Measurements from ENCODE around the gene KRT6A. TPM values are rescaled to one million over a fixed set of nuclear protein-coding genes. Genes with fewer than 3 reads are reported as not detected.

The KRT6A gene
- total and polyA plus RNA-seq, 4 experiments from 2014 or later = not detected

DNA sequence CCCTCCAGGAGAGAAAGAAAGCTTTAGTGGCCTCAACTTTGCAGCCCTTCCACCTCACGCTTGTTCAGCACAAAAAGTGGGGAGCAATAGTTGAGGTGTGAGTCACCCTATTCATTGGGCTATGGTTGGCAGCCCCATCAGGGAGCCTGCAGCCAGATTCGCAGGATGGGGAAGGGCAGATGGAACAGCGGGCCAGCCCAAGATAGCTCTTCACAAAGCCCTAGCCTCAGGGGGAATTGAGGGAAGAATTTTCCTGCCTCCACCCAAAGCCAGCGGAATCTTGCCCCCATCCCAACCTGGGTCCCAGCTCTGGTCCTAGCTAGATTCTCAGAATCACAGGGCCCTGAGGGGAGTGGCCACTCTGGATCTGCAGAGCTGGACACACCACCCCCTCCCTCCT lies 30.8 kb upstream of the KRT6A start:
- no peaks in the 10 kb centered on the region for H3K27me3 ChIP-seq (ENCODE audit: insufficient read depth, low read length)
- Mint-ChIP-seq H3K9me3 (no peaks in the 10 kb centered on the region), H3K27ac (no peak overlapping the region), H3K36me3 (no peaks in the 10 kb centered on the region), H3K4me3 (no peak overlapping the region), H3K27me3 (peaks cover 2 to 4% of the 10 kb centered on the region in 2 donors), H3K4me1 (no peaks in the 10 kb centered on the region)
- H3K27ac ChIP-seq (ENCODE audit: low read depth, low read length) = no peak overlapping the region
- H3K4me1 ChIP-seq (ENCODE audit: insufficient read depth, low read length) = no peaks in the 10 kb centered on the region
- ChIA-PET POLR2A (ENCODE audit: partially characterized antibody) (no interaction called here), CTCF (ENCODE audit: partially characterized antibody) (no interaction called here)
- no peak for DNase-seq
- H3K9me3 ChIP-seq (ENCODE audit: control insufficient read depth in 1 of 2, low read length in 2 of 2) = no peaks in the 10 kb centered on the region
- no peaks in the 10 kb centered on the region for H3K36me3 ChIP-seq (ENCODE audit: insufficient read depth, low read length)
- intact Hi-C loops (cut with micrococcal nuclease) = no loop called here
- no peak overlapping the region for H3K4me3 ChIP-seq (ENCODE audit: low read length in 2 of 2)

DNA sequence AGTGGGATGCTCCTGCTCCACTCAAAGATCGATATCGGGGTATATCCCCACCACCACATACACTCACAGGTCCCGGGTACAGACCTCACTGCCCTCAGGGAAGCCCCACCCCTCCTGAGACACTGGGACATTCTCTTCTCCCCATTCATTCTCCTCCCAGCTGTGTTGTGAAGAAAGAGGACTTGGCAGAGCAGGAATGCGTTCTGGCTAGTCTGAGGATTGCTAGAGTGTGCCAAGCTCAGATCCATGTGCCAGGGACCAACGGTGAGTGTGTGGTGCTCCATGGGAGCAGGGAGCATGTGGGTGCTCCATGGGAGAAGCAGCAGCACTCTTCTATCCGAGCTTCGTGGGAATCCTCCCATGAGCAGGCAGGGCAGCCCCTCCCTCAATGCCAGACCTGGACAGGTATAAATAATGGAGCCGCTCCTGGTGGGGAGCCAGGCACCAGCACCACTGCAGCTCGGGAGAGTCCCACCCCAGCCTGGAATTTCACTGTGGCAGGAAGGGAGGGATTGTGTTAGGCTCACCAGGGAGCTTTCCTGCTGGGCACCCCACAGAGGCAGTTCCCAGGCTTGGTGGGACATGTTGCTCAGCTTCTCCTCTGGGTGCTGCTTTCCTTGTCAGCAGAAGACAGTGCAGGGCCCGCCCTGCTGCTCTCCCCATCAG lies 29.4 kb upstream of the KRT6A start:
- no peak for DNase-seq
- Mint-ChIP-seq H3K4me1 (no peaks in the 10 kb centered on the region), H3K9me3 (no peaks in the 10 kb centered on the region), H3K36me3 (no peaks in the 10 kb centered on the region), H3K27me3 (peaks cover 2 to 4% of the 10 kb centered on the region in 2 donors), H3K4me3 (no peak overlapping the region), H3K27ac (no peak overlapping the region)
- Histone ChIP-seq H3K27ac (ENCODE audit: low read depth, low read length) (no peak overlapping the region), H3K36me3 (ENCODE audit: insufficient read depth, low read length) (no peaks in the 10 kb centered on the region), H3K9me3 (ENCODE audit: control insufficient read depth in 1 of 2, low read length in 2 of 2) (no peaks in the 10 kb centered on the region), H3K4me3 (ENCODE audit: low read length in 2 of 2) (no peak overlapping the region), H3K27me3 (ENCODE audit: insufficient read depth, low read length) (no peaks in the 10 kb centered on the region), H3K4me1 (ENCODE audit: insufficient read depth, low read length) (no peaks in the 10 kb centered on the region)
- POLR2A ChIA-PET (ENCODE audit: partially characterized antibody) = no interaction called here
- intact Hi-C loops (cut with micrococcal nuclease) = no loop called here
- CTCF ChIA-PET (ENCODE audit: partially characterized antibody) = no interaction called here

DNA sequence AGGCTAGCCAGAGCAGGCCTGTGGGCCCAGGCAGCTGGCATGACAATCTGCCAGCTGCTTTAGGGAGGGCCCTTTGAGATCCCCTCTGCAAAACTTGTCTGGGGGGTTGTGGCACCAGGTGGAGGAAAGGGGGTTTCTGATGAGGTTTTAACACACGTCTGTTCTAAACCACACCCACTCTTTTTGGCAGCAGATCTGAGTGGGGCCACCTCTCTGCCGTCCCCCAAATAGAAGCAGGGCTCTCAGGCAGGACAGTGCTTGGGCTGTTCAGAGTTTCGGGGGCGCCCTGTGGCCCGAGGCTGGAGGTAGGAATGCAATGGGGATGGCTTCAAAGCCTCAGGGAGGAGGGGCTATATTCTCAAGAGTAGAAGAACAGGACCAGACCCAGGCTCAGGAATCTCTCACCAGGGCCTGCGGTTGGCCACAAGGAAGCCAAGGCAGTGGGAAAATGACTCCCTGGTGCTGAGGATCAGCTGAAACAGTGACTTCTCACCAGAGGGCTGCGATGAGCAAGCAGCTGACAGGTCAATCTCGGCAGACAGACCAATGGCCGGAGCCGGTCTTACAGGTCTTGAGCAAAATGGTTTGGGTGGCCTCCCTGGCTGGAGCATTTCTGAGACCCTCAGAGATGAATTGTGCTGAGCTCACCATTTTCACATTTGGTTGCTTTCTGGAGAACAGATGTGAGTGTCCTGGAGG lies 28.7 kb upstream of the KRT6A start:
- Mint-ChIP-seq H3K4me3 (no peak overlapping the region), H3K27ac (no peak overlapping the region), H3K36me3 (no peaks in the 10 kb centered on the region), H3K4me1 (no peaks in the 10 kb centered on the region), H3K27me3 (peaks cover 2 to 4% of the 10 kb centered on the region in 2 donors), H3K9me3 (no peaks in the 10 kb centered on the region)
- Histone ChIP-seq H3K27me3 (ENCODE audit: insufficient read depth, low read length) (no peaks in the 10 kb centered on the region), H3K9me3 (ENCODE audit: control insufficient read depth in 1 of 2, low read length in 2 of 2) (no peaks in the 10 kb centered on the region), H3K27ac (ENCODE audit: low read depth, low read length) (no peak overlapping the region), H3K4me3 (ENCODE audit: low read length in 2 of 2) (no peak overlapping the region), H3K36me3 (ENCODE audit: insufficient read depth, low read length) (no peaks in the 10 kb centered on the region), H3K4me1 (ENCODE audit: insufficient read depth, low read length) (no peaks in the 10 kb centered on the region)
- ChIA-PET CTCF (ENCODE audit: partially characterized antibody) (interaction anchor here (0.9 kb wide), 1 partner anchor 15 kb away, joined by 3 read pairs; no protein-coding TSS in a partner anchor), POLR2A (ENCODE audit: partially characterized antibody) (no interaction called here)
- intact Hi-C loops (cut with micrococcal nuclease) = no loop called here
- no peak for DNase-seq

DNA sequence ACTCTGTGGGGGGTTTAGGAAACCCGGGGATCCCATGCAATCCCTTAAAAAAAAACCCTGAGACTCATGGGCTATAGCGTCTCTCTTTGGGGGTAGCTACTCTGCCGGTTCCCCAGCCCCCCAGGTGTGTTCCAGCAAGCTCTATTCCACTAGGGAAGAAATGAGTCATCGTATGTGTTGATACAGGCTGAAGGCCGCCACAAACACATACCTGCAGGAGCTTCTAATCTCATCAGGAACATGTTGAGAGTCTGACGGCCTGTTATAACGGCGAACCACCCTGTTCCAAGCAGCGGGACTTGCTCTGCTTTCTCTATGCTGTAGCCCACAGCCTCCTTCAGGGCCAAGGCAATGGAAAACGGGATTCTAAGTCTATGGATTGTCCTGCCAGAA lies 28.1 kb upstream of the KRT6A start:
- H3K4me1 ChIP-seq (ENCODE audit: insufficient read depth, low read length) = no peaks in the 10 kb centered on the region
- no peaks in the 10 kb centered on the region for H3K9me3 ChIP-seq (ENCODE audit: control insufficient read depth in 1 of 2, low read length in 2 of 2)
- no peaks in the 10 kb centered on the region for H3K27me3 ChIP-seq (ENCODE audit: insufficient read depth, low read length)
- no peaks in the 10 kb centered on the region for H3K9me3 Mint-ChIP-seq
- no peaks in the 10 kb centered on the region for H3K4me1 Mint-ChIP-seq
- H3K27me3 Mint-ChIP-seq = peaks cover 2 to 4% of the 10 kb centered on the region in 2 donors
- H3K27ac ChIP-seq (ENCODE audit: low read depth, low read length) = no peak overlapping the region
- ChIA-PET CTCF (ENCODE audit: partially characterized antibody) (interaction anchor here (0.9 kb wide), 1 partner anchor 15 kb away, joined by 3 read pairs; no protein-coding TSS in a partner anchor), POLR2A (ENCODE audit: partially characterized antibody) (no interaction called here)
- H3K4me3 Mint-ChIP-seq = no peak overlapping the region
- intact Hi-C loops (cut with micrococcal nuclease) = no loop called here
- H3K27ac Mint-ChIP-seq = no peak overlapping the region
- no peak overlapping the region for H3K4me3 ChIP-seq (ENCODE audit: low read length in 2 of 2)
- DNase-seq = no peak
- no peaks in the 10 kb centered on the region for H3K36me3 ChIP-seq (ENCODE audit: insufficient read depth, low read length)
- no peaks in the 10 kb centered on the region for H3K36me3 Mint-ChIP-seq

DNA sequence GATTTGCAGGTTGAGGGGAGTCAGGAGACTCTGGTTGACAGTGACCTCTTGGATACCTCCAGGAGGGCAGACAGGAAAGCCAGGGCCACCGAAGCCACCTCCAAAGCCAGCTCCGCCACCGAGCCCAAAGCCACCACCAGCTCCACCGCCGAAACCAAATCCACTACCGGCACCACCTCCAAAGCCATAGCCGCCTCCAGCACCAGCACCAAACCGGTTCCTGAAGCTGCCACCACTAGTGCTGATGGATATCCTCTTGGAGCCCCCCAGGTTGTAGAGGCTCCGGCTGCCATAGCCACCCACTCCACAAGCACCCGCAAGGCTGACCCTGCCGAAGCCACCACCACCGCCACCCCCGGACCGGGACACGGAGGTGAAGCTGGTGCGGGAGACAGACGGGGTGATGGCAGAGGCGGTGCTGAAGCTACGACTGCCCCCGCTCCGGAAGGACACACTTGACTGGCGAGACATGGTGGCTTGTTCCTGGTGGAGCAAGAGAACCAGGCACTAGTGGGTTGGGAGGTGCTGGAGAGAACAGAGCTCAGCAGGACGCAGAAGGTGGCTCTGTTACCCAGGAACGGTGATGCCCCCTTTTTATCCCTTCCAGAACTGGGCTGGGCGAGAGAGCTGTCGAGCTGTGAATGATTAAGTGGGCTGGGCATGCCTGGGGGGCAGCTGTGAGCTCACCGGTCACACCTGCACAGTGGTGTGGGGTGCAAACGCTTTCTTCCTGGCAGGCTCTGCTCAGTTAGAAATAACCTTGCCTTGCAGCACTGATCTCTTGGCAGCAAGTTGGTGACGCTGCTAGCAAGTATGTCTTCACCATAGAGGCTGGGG lies 27.0 kb upstream of the KRT6A start, which contains the start of gene KRT5:
Gene KRT5 (minus strand): TSS at position 569 of the 837 bp plus-strand sequence. CDS start 98 bp downstream, at position 471.
- no peaks in the 10 kb centered on the region for H3K4me1 ChIP-seq (ENCODE audit: insufficient read depth, low read length)
- Mint-ChIP-seq H3K36me3 (no peaks in the 10 kb centered on the region), H3K27me3 (peaks cover 2 to 7% of the 10 kb centered on the region in 2 donors), H3K27ac (no peak within 1 kb of the TSS), H3K4me3 (no peak within 1 kb of the TSS), H3K4me1 (no peaks in the 10 kb centered on the region), H3K9me3 (no peaks in the 10 kb centered on the region)
- H3K4me3 ChIP-seq (ENCODE audit: low read length in 2 of 2) = no peak within 1 kb of the TSS
- CTCF ChIA-PET (ENCODE audit: partially characterized antibody) = interaction anchor here (0.5 kb wide), 1 partner anchor 187 kb away, joined by 4 read pairs; no protein-coding TSS in a partner anchor
- H3K36me3 ChIP-seq (ENCODE audit: insufficient read depth, low read length) = no peaks in the 10 kb centered on the region
- POLR2A ChIA-PET (ENCODE audit: partially characterized antibody) = no interaction called here
- no peaks in the 10 kb centered on the region for H3K9me3 ChIP-seq (ENCODE audit: control insufficient read depth in 1 of 2, low read length in 2 of 2)
- intact Hi-C loops (cut with micrococcal nuclease) = no loop called here
- H3K27me3 ChIP-seq (ENCODE audit: insufficient read depth, low read length) = no peaks in the 10 kb centered on the region
- no peak for DNase-seq
- H3K27ac ChIP-seq (ENCODE audit: low read depth, low read length) = no peak within 1 kb of the TSS

DNA sequence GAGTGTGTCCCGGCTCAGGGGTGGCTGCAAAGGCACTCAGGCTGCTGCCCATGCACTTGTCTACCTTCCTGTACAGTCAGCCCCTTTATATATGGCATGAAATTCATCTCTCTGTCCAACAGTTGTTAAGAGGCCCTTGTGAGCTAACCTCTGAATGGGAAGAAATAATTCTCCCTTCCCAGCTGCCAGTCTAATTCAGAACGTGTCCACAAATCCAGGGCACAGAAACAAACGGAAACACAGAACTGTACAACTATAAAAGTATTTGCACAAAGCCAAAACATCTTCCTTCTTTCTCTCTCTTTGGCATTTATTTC lies 26.3 kb upstream of the KRT6A start:
- no peaks in the 10 kb centered on the region for H3K9me3 ChIP-seq (ENCODE audit: control insufficient read depth in 1 of 2, low read length in 2 of 2)
- no peak for DNase-seq
- Mint-ChIP-seq H3K4me3 (no peak overlapping the region), H3K9me3 (no peaks in the 10 kb centered on the region), H3K27ac (no peak overlapping the region), H3K36me3 (no peaks in the 10 kb centered on the region), H3K27me3 (peaks cover 2 to 7% of the 10 kb centered on the region in 2 donors), H3K4me1 (no peaks in the 10 kb centered on the region)
- no peaks in the 10 kb centered on the region for H3K4me1 ChIP-seq (ENCODE audit: insufficient read depth, low read length)
- ChIA-PET POLR2A (ENCODE audit: partially characterized antibody) (no interaction called here), CTCF (ENCODE audit: partially characterized antibody) (no interaction called here)
- intact Hi-C loops (cut with micrococcal nuclease) = no loop called here
- no peak overlapping the region for H3K4me3 ChIP-seq (ENCODE audit: low read length in 2 of 2)
- H3K36me3 ChIP-seq (ENCODE audit: insufficient read depth, low read length) = no peaks in the 10 kb centered on the region
- no peaks in the 10 kb centered on the region for H3K27me3 ChIP-seq (ENCODE audit: insufficient read depth, low read length)
- no peak overlapping the region for H3K27ac ChIP-seq (ENCODE audit: low read depth, low read length)

DNA sequence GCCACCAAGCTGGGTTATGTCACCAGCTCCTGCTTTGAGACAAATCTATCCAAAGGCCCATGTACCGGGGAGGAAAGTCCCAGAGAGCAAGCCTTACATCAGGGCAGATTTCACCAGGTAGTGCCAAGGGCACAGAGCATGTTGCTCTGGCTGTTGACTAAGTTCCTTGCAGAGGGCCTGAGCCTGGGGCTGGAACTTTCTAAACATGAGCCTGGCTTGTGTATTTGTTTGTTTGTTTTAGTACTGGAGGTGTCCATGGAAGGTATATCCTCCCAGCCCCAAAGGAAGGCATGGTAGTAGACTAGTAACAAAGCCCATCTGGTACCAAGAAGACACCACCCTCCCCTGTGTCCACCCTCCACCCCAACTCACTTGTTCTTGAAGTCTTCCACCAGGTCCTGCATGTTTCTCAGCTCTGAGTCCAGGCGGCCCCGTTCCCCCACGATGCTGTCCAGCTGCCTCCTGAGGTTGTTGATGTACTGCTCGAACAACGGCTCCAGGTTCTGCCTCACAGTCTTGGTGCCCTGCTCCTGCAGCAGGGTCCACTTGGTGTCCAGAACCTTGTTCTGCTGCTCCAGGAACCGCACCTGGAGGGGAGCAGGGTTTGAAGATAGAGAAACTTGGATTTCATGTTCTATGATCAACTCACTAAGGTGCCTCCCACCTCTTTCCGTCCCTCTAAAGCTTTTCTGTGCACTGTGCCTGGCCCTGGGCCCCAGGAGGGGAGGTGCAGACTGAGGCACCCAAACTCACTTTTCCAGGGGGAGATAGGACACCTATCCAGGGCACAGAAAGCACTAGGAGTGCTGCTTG lies 25.7 kb upstream of the KRT6A start:
- ChIA-PET CTCF (ENCODE audit: partially characterized antibody) (no interaction called here), POLR2A (ENCODE audit: partially characterized antibody) (no interaction called here)
- Mint-ChIP-seq H3K4me3 (no peak overlapping the region), H3K9me3 (no peaks in the 10 kb centered on the region), H3K36me3 (no peaks in the 10 kb centered on the region), H3K4me1 (no peaks in the 10 kb centered on the region), H3K27ac (no peak overlapping the region), H3K27me3 (peaks cover 6 to 11% of the 10 kb centered on the region in 2 donors)
- no peaks in the 10 kb centered on the region for H3K27me3 ChIP-seq (ENCODE audit: insufficient read depth, low read length)
- no peak overlapping the region for H3K27ac ChIP-seq (ENCODE audit: low read depth, low read length)
- intact Hi-C loops (cut with micrococcal nuclease) = no loop called here
- no peaks in the 10 kb centered on the region for H3K4me1 ChIP-seq (ENCODE audit: insufficient read depth, low read length)
- no peak overlapping the region for H3K4me3 ChIP-seq (ENCODE audit: low read length in 2 of 2)
- H3K36me3 ChIP-seq (ENCODE audit: insufficient read depth, low read length) = no peaks in the 10 kb centered on the region
- DNase-seq = no peak
- no peaks in the 10 kb centered on the region for H3K9me3 ChIP-seq (ENCODE audit: control insufficient read depth in 1 of 2, low read length in 2 of 2)

Data from CD4-positive, alpha-beta memory T cell (primary cell).